Neural progenitor cell (in vitro differentiated cells): Measurements from ENCODE around the gene HINFP. TPM values are rescaled to one million over a fixed set of nuclear protein-coding genes. Genes with fewer than 3 reads are reported as not detected.

Experiments
- DNase-seq: peaks from one replicate; pipeline ENCODE4 v3.0.0-alpha.2; 2016; ENCODE audit warnings: low spot score
- H2AFZ ChIP-seq: fragments of 200-600 bp; sonication (generic); replicated peaks from 2 replicates; pipeline ENCODE4 v1.6.1; 2016; ENCODE audit warnings: antibody characterized with exemption
- H3F3A ChIP-seq: fragments of 200-600 bp; sonication (generic); 2 replicates; pipeline ENCODE4 v1.6.1; 2016; ENCODE audit warnings: antibody characterized with exemption, low read depth
- H3K27ac ChIP-seq: fragments of 200-600 bp; sonication (generic); 2 replicates; pipeline ENCODE4 v1.5.1; 2016; ENCODE audit warnings: mild to moderate bottlenecking
- H3K27me3 ChIP-seq: fragments of 200-600 bp; sonication (generic); 2 replicates; pipeline ENCODE4 v1.6.1; 2016; ENCODE audit warnings: mild to moderate bottlenecking, moderate library complexity
- H3K36me3 ChIP-seq: fragments of 200-600 bp; sonication (generic); 2 replicates; pipeline ENCODE4 v1.5.1; 2016
- H3K4me1 ChIP-seq: fragments of 200-600 bp; sonication (generic); 2 replicates; pipeline ENCODE4 v1.6.1; 2016; ENCODE audit warnings: mixed run types
- H3K4me2 ChIP-seq: fragments of 200-600 bp; sonication (generic); 2 replicates; pipeline ENCODE4 v1.6.1; 2016
- H3K4me3 ChIP-seq: fragments of 200-600 bp; sonication (generic); 2 replicates; pipeline ENCODE4 v1.5.1; 2016
- H3K79me2 ChIP-seq: fragments of 200-600 bp; sonication (generic); 2 replicates; pipeline ENCODE4 v1.6.1; 2016; ENCODE audit warnings: low read depth
- H3K9ac ChIP-seq: fragments of 200-600 bp; sonication (generic); 2 replicates; pipeline ENCODE4 v1.6.1; 2016
- H3K9me3 ChIP-seq: fragments of 200-600 bp; sonication (generic); 2 replicates; pipeline ENCODE4 v1.5.1; 2016; ENCODE audit warnings: low read depth
- H4K20me1 ChIP-seq: fragments of 200-600 bp; sonication (generic); 2 replicates; pipeline ENCODE4 v1.6.1; 2016; ENCODE audit warnings: low read depth
- H3K27ac Mint-ChIP-seq: 3 replicates; pipeline ENCODE4 v1.8.0; 2021; ENCODE audit warnings: mixed read lengths
- H3K27me3 Mint-ChIP-seq: 2 replicates; pipeline ENCODE4 v1.8.0; 2022; ENCODE audit warnings: low read depth, mild to moderate bottlenecking, inconsistent platforms, moderate library complexity, mixed read lengths; ENCODE audit not compliant: insufficient read depth
- H3K36me3 Mint-ChIP-seq: 3 replicates; pipeline ENCODE4 v1.8.0; 2021; ENCODE audit warnings: mixed read lengths
- H3K4me1 Mint-ChIP-seq: 3 replicates; pipeline ENCODE4 v1.8.0; 2021; ENCODE audit warnings: mixed read lengths
- H3K4me3 Mint-ChIP-seq: 3 replicates; pipeline ENCODE4 v1.8.0; 2021; ENCODE audit warnings: mild to moderate bottlenecking, moderate library complexity, mixed read lengths
- H3K9me3 Mint-ChIP-seq: 3 replicates; pipeline ENCODE4 v1.8.0; 2020; ENCODE audit warnings: mixed read lengths
- CTCF ChIP-seq: fragments of 200-600 bp; sonication (generic); IDR thresholded peaks from 2 replicates; pipeline ENCODE4 v1.5.1; 2017; ENCODE audit warnings: antibody characterized with exemption, mild to moderate bottlenecking
- EZH2 ChIP-seq: fragments of 200-600 bp; sonication (generic); IDR thresholded peaks from 2 replicates; pipeline ENCODE4 v1.6.1; 2017; ENCODE audit warnings: antibody characterized with exemption, mild to moderate bottlenecking, moderate library complexity
- EZH2phosphoT487 ChIP-seq: fragments of 200-600 bp; sonication (generic); IDR thresholded peaks from 2 replicates; pipeline ENCODE4 v1.6.1; 2017; ENCODE audit warnings: antibody characterized with exemption
- total RNA-seq: library from RNA; depleted of rRNA; stranded (reverse); fragments of >200 nt; gene quantifications from 2 replicates; pipeline ENCODE4 v1.2.3, GENCODE V29; 2015; ENCODE audit warnings: low replicate concordance

HINFP gene
- total RNA-seq, 1 donor from 2014 or later: 32.5 TPM

- Histone ChIP-seq H3K4me2 (no peak overlapping the region), H3K9ac (no peak overlapping the region), H2AFZ (no peak overlapping the region), H3K36me3 (no peaks in the 10 kb centered on the region), H3K79me2 (no peaks in the 10 kb centered on the region), H4K20me1 (no peaks in the 10 kb centered on the region), H3K9me3 (no peaks in the 10 kb centered on the region), H3K27ac (no peak overlapping the region), H3K4me1 (no peaks in the 10 kb centered on the region), H3K27me3 (no peaks in the 10 kb centered on the region), H3F3A (no peaks in the 10 kb centered on the region), H3K4me3 (no peak overlapping the region)
- H3K36me3 Mint-ChIP-seq: no peaks in the 10 kb centered on the region
- peaks cover 2% of the 10 kb centered on the region for H3K27me3 Mint-ChIP-seq
- H3K4me1 Mint-ChIP-seq: peaks cover 9% of the 10 kb centered on the region
- no peak for TF ChIP-seq EZH2
- no peak for TF ChIP-seq EZH2phosphoT487
- TF ChIP-seq CTCF: no peak
- no peaks in the 10 kb centered on the region for H3K9me3 Mint-ChIP-seq
- DNase-seq: no peak
- H3K4me3 Mint-ChIP-seq: no peak overlapping the region
- H3K27ac Mint-ChIP-seq: peak overlapping the region; percentile 53
Observed at GRCh38 chr11:119179342-119179741, 58.0 kb downstream of the HINFP start.

- Mint-ChIP-seq H3K4me1 (peaks cover 9% of the 10 kb centered on the region), H3K4me3 (no peak overlapping the region), H3K27ac (no peak overlapping the region), H3K9me3 (no peaks in the 10 kb centered on the region), H3K36me3 (no peaks in the 10 kb centered on the region), H3K27me3 (peaks cover 2% of the 10 kb centered on the region)
- no peaks in the 10 kb centered on the region for H4K20me1 ChIP-seq
- no peaks in the 10 kb centered on the region for H3F3A ChIP-seq
- H3K4me2 ChIP-seq: no peak overlapping the region
- H3K9me3 ChIP-seq: no peaks in the 10 kb centered on the region
- TF ChIP-seq EZH2phosphoT487 (no peak), EZH2 (no peak), CTCF (no peak)
- H2AFZ ChIP-seq: no peak overlapping the region
- no peaks in the 10 kb centered on the region for H3K27me3 ChIP-seq
- H3K9ac ChIP-seq: no peak overlapping the region
- DNase-seq: no peak
- no peaks in the 10 kb centered on the region for H3K4me1 ChIP-seq
- no peak overlapping the region for H3K27ac ChIP-seq
- H3K36me3 ChIP-seq: no peaks in the 10 kb centered on the region
- H3K4me3 ChIP-seq: no peak overlapping the region
- H3K79me2 ChIP-seq: no peaks in the 10 kb centered on the region
Observed at GRCh38 chr11:119179983-119180382, 58.6 kb downstream of the HINFP start.

GRCh38 chr11:119180729-119181676 lies 59.6 kb downstream of the HINFP start:
- TF ChIP-seq CTCF (no peak), EZH2 (no peak), EZH2phosphoT487 (no peak)
- no peaks in the 10 kb centered on the region for H3F3A ChIP-seq
- H3K4me2 ChIP-seq: no peak overlapping the region
- H4K20me1 ChIP-seq: no peaks in the 10 kb centered on the region
- Mint-ChIP-seq H3K27me3 (peaks cover 3% of the 10 kb centered on the region), H3K4me1 (peaks cover 10% of the 10 kb centered on the region), H3K27ac (no peak overlapping the region), H3K9me3 (no peaks in the 10 kb centered on the region), H3K4me3 (no peak overlapping the region), H3K36me3 (no peaks in the 10 kb centered on the region)
- no peak overlapping the region for H2AFZ ChIP-seq
- no peak overlapping the region for H3K4me3 ChIP-seq
- H3K9ac ChIP-seq: no peak overlapping the region
- no peak for DNase-seq
- H3K27me3 ChIP-seq: no peaks in the 10 kb centered on the region
- H3K36me3 ChIP-seq: no peaks in the 10 kb centered on the region
- H3K79me2 ChIP-seq: no peaks in the 10 kb centered on the region
- no peak overlapping the region for H3K27ac ChIP-seq
- H3K4me1 ChIP-seq: no peaks in the 10 kb centered on the region
- H3K9me3 ChIP-seq: no peaks in the 10 kb centered on the region
